DND-41 (cell line): ENCODE measurements around the gene INO80D.

Experiments used
- ATAC-seq: fragments of 200-7000 bp; cut with Tn5 transposase; 3 replicates; pipeline ENCODE4 v1.9.1; 2021; ENCODE audit warnings: low read depth; ENCODE audit not compliant: insufficient read depth
- DNase-seq: peaks from one replicate; pipeline ENCODE4 v3.0.0-alpha.2; 2020
- H2AFZ ChIP-seq: 2 replicates; pipeline ENCODE4 v1.6.0; 2012; ENCODE audit warnings: low read depth, low read length
- H3K27ac ChIP-seq: 2 replicates; pipeline ENCODE4 v1.5.1; 2012; ENCODE audit warnings: low read length, inconsistent platforms
- H3K27me3 ChIP-seq: fragments of 200-600 bp; sonication (generic); 2 replicates; pipeline ENCODE4 v1.6.0; 2012; ENCODE audit warnings: low read length, mild to moderate bottlenecking, inconsistent platforms; ENCODE audit not compliant: insufficient read depth, poor library complexity
- H3K36me3 ChIP-seq: 2 replicates; pipeline ENCODE4 v1.5.1; 2012; ENCODE audit warnings: low read length, inconsistent platforms; ENCODE audit not compliant: insufficient read depth
- H3K4me1 ChIP-seq: 2 replicates; pipeline ENCODE4 v1.5.1; 2012; ENCODE audit warnings: mild to moderate bottlenecking, low read length; ENCODE audit not compliant: insufficient read depth
- H3K4me2 ChIP-seq: 2 replicates; pipeline ENCODE4 v1.6.0; 2012; ENCODE audit warnings: mild to moderate bottlenecking, moderate library complexity, low read length, inconsistent platforms; ENCODE audit not compliant: insufficient read depth
- H3K4me3 ChIP-seq, 2 experiments: fragments of 200-600 bp in 1 of 2; shearing (Covaris generic) in 1 of 2; 2 replicates each; pipeline ENCODE4 v1.5.1; 2012 to 2016; ENCODE audit warnings: inconsistent platforms in 2 of 2, low read length in 2 of 2, mild to moderate bottlenecking in 2 of 2, low read depth in 1 of 2, moderate library complexity in 1 of 2
- H3K79me2 ChIP-seq: 2 replicates; pipeline ENCODE4 v1.6.0; 2012; ENCODE audit warnings: low read length, inconsistent platforms; ENCODE audit not compliant: insufficient read depth
- H3K9ac ChIP-seq: 2 replicates; pipeline ENCODE4 v1.6.0; 2012; ENCODE audit warnings: low read depth, mild to moderate bottlenecking, inconsistent platforms, low read length, moderate library complexity
- H3K9me3 ChIP-seq: 2 replicates; pipeline ENCODE4 v1.5.1; 2012; ENCODE audit warnings: low read length, moderate library complexity, mild to moderate bottlenecking, inconsistent platforms; ENCODE audit not compliant: insufficient read depth, severe bottlenecking
- H4K20me1 ChIP-seq: 2 replicates; pipeline ENCODE4 v1.6.0; 2012; ENCODE audit warnings: low read length; ENCODE audit not compliant: insufficient read depth
- CTCF ChIP-seq: IDR thresholded peaks from 2 replicates; pipeline ENCODE4 v1.5.1; 2012; ENCODE audit warnings: borderline replicate concordance, low read length, moderate library complexity, mild to moderate bottlenecking; ENCODE audit not compliant: poor library complexity, severe bottlenecking; ENCODE audit errors: extremely low read depth
- EZH2 ChIP-seq: IDR thresholded peaks from 3 replicates; pipeline ENCODE4 v1.6.1; 2012; ENCODE audit warnings: borderline replicate concordance, low read depth, mild to moderate bottlenecking, moderate library complexity, low read length, inconsistent platforms; ENCODE audit not compliant: severe bottlenecking

INO80D gene

GRCh38 chr2:205970348-205970747 lies 115.6 kb downstream of the INO80D start:
- H3K79me2 ChIP-seq, result no peaks in the 10 kb centered on the region
- H3K9ac ChIP-seq, result no peak overlapping the region
- DNase-seq (no peak), ATAC-seq (no peak)
- H3K4me2 ChIP-seq, result no peak overlapping the region
- no peak overlapping the region for H3K27ac ChIP-seq
- no peaks in the 10 kb centered on the region for H4K20me1 ChIP-seq
- H3K9me3 ChIP-seq, result no peaks in the 10 kb centered on the region
- peaks cover 5% of the 10 kb centered on the region for H3K27me3 ChIP-seq
- no peak for TF ChIP-seq CTCF
- TF ChIP-seq EZH2, result no peak
- no peak overlapping the region for H3K4me3 ChIP-seq
- no peak overlapping the region for H2AFZ ChIP-seq
- H3K36me3 ChIP-seq, result no peaks in the 10 kb centered on the region
- H3K4me1 ChIP-seq, result no peaks in the 10 kb centered on the region

- Histone ChIP-seq H2AFZ (no peak overlapping the region), H3K79me2 (no peaks in the 10 kb centered on the region), H3K4me3 (no peak overlapping the region), H3K27me3 (peaks cover 7% of the 10 kb centered on the region), H3K36me3 (no peaks in the 10 kb centered on the region), H3K9ac (no peak overlapping the region), H3K4me2 (no peak overlapping the region), H3K27ac (no peak overlapping the region), H4K20me1 (no peaks in the 10 kb centered on the region), H3K9me3 (no peaks in the 10 kb centered on the region), H3K4me1 (no peaks in the 10 kb centered on the region)
- ATAC-seq (no peak), DNase-seq (no peak)
- TF ChIP-seq EZH2 (no peak), CTCF (no peak)
These were observed 116.4 kb downstream of the INO80D start for GRCh38 chr2:205969584-205969983.

GRCh38 chr2:205967391-205968075 lies 118.4 kb downstream of the INO80D start:
- H3K27ac ChIP-seq, result no peak overlapping the region
- H2AFZ ChIP-seq, result no peak overlapping the region
- H3K36me3 ChIP-seq, result no peaks in the 10 kb centered on the region
- H3K79me2 ChIP-seq, result no peaks in the 10 kb centered on the region
- H4K20me1 ChIP-seq, result no peaks in the 10 kb centered on the region
- no peaks in the 10 kb centered on the region for H3K9me3 ChIP-seq
- no peak for DNase-seq
- H3K4me2 ChIP-seq, result no peak overlapping the region
- no peak for ATAC-seq
- peaks cover 7% of the 10 kb centered on the region for H3K27me3 ChIP-seq
- H3K4me3 ChIP-seq, result no peak overlapping the region
- no peak for TF ChIP-seq EZH2
- no peak for TF ChIP-seq CTCF
- no peaks in the 10 kb centered on the region for H3K4me1 ChIP-seq
- H3K9ac ChIP-seq, result no peak overlapping the region

- DNase-seq (no peak), ATAC-seq (no peak)
- TF ChIP-seq CTCF (no peak), EZH2 (no peak)
- H3K4me3 ChIP-seq, result no peak overlapping the region
- no peaks in the 10 kb centered on the region for H4K20me1 ChIP-seq
- H3K36me3 ChIP-seq, result no peaks in the 10 kb centered on the region
- no peaks in the 10 kb centered on the region for H3K9me3 ChIP-seq
- H3K4me2 ChIP-seq, result no peak overlapping the region
- no peak overlapping the region for H3K27ac ChIP-seq
- no peaks in the 10 kb centered on the region for H3K4me1 ChIP-seq
- no peaks in the 10 kb centered on the region for H3K79me2 ChIP-seq
- H3K27me3 ChIP-seq, result peaks cover 7% of the 10 kb centered on the region
- no peak overlapping the region for H3K9ac ChIP-seq
- H2AFZ ChIP-seq, result no peak overlapping the region
These were observed 120.3 kb downstream of the INO80D start for GRCh38 chr2:205965707-205966106.
